WI38 (cell line): ENCODE data around the gene GAREM1.
"Not testable (repeated sequence)": the region's sequence is repeated elsewhere in the genome, so short reads cannot be mapped to it uniquely, and the experiment has no call there.

Source experiments
- H3K4me3 ChIP-seq: 2 replicates; pipeline ENCODE4 v1.5.1; 2011; ENCODE audit warnings: low read depth, mild to moderate bottlenecking, control low read depth, low read length
- CTCF ChIP-seq: IDR thresholded peaks from 2 replicates; pipeline ENCODE4 v1.5.1; 2012; ENCODE audit warnings: low read depth, mild to moderate bottlenecking, control low read depth, low read length

The GAREM1 gene

GRCh38 chr18:32470714-32471633, at the start of gene GAREM1:
TSS of gene GAREM1 (minus strand) at chr18:32470882. CDS start at chr18:32470428, 454 bp downstream.
- peak; percentile 48 for TF ChIP-seq CTCF

GRCh38 chr18:32511147-32511546, 40.5 kb upstream of the GAREM1 start:
- TF ChIP-seq CTCF, result no peak
- H3K4me3 ChIP-seq, result no peak overlapping the region

More at GRCh38 chr18:32470714-32471633, at the start of gene GAREM1:
- peak within 1 kb of the TSS; percentile 57 for H3K4me3 ChIP-seq

- TF ChIP-seq CTCF, result no peak
- H3K4me3 ChIP-seq, result no peak overlapping the region
Observed at GRCh38 chr18:32509111-32509510, 38.4 kb upstream of the GAREM1 start.

- TF ChIP-seq CTCF, result no peak
- no peak overlapping the region for H3K4me3 ChIP-seq
Observed at GRCh38 chr18:32507093-32507492, 36.4 kb upstream of the GAREM1 start.

- TF ChIP-seq CTCF, result no peak
- no peak overlapping the region for H3K4me3 ChIP-seq
Observed at GRCh38 chr18:32502014-32502413, 31.3 kb upstream of the GAREM1 start.

- H3K4me3 ChIP-seq, result not testable (repeated sequence)
Observed at GRCh38 chr18:32501242-32501641, 30.6 kb upstream of the GAREM1 start.

- no peak for TF ChIP-seq CTCF
Observed at GRCh38 chr18:32483002-32483401, 12.3 kb upstream of the GAREM1 start.

More at GRCh38 chr18:32483002-32483401, 12.3 kb upstream of the GAREM1 start:
- no peak overlapping the region for H3K4me3 ChIP-seq
